DMS79 treated with DMSO at 0.1 percent for 48 hours (cell line): Measurements from ENCODE around the gene ADCY2.
A peak's percentile ranks its signal among the peaks of the same experiment; 100 is the strongest.

Experiments
- DNase-seq: peaks from one replicate; lab custom pipeline; 2025; lab: John Stamatoyannopoulos, UW

Gene ADCY2

GRCh38 chr5:7869474-7870136 lies 473.7 kb downstream of the ADCY2 start:
- DNase-seq, result no peak

GRCh38 chr5:7871653-7872052 lies 475.7 kb downstream of the ADCY2 start:
- DNase-seq, result no peak

DNA sequence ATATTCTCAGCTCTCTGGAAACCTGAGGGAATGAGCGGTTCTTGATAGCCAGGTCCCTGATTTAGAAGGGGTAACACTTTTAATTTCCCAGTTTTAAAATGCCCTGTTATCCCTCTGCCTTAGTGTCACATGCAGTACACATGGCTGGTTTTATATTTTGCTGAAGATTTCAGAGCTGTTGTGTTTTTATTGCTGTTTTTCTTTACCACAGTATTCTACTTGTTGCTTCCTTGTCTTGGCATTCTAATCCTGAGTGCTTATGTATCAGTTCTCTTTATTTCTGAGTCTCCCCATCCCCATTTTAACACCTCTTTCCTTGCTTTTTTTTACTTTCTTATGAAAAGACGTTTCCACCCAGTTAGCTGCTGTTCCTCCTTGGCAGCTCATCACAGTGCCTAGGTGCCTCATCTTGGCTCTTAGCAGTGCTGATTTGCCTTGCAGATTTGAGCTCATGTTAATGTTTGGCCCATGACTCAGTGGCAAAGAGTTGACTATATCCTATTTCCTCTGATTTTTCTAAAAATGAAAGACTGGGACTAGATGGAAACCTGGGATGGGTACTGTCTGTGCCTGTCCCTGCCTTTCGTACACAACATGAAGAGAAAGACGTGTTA lies 476.7 kb downstream of the ADCY2 start:
- no peak for DNase-seq

GRCh38 chr5:7873216-7873615 lies 477.3 kb downstream of the ADCY2 start:
- DNase-seq, result no peak

DNA sequence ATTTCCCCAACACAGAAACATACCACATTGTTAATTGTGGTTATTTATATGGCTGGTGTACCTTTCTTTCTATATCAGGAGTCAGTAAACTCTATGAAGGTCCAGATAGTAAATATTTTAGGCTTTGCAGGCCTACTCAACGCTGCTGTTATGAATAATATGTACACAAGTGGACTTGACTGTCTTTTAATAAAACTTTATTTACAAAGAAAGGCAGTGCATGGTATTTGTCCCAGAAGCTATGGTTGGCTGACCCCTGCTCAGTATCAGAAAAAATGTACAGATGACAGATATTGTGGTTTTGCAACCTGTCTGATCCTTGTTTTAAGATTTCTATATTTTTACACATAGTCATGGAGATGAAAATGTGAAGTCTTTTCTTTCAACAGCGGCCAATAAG lies 478.7 kb downstream of the ADCY2 start:
- DNase-seq, result no peak

DNA sequence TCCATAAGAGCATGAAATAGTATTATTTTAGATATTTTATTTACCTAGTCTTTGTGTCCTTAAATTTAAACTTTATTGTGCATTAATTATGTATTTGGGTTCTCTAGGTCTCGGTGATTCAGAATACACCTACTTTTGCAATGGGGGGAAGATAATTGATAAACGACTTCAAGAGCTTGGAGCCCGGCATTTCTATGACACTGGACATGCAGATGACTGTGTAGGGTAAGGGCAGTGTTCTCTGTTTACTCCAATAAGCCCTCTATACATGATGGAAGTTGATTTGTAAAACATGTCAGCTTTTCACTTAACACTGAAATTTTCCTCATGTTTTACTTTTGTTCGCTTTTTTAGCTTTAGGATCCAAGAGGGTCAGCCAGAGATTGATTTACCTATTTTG lies 479.2 kb downstream of the ADCY2 start:
- no peak for DNase-seq

GRCh38 chr5:7876867-7877266 lies 480.9 kb downstream of the ADCY2 start:
- no peak for DNase-seq

GRCh38 chr5:7877851-7878250 lies 481.9 kb downstream of the ADCY2 start:
- DNase-seq, result peak; percentile 48

- DNase-seq, result no peak
Observed at GRCh38 chr5:7878381-7878873, 482.5 kb downstream of the ADCY2 start.
